Uterus (tissue), 4 donors: ENCODE data around the gene ILF2. TPM values are rescaled to one million over a fixed set of nuclear protein-coding genes. Genes with fewer than 3 reads are reported as not detected.

Source experiments
- DNase-seq, 2 donors: peaks; one replicate each; pipeline ENCODE4 v3.0.0-alpha.2; 2019 to 2020
- H3K27ac ChIP-seq, 2 donors: fragments of 200-600 bp; sonication (generic); 1 replicate in 1 of 2; 2 replicates in 1 of 2; pipeline ENCODE4 v1.5.1; 2016 to 2018
- H3K27me3 ChIP-seq, 2 donors: fragments of 200-600 bp; sonication (generic); one replicate each; pipeline ENCODE4 v1.5.1; 2018 to 2019; ENCODE audit warnings: control low read depth in 1 of 2
- H3K36me3 ChIP-seq, 2 donors: fragments of 200-600 bp; sonication (generic); one replicate each; pipeline ENCODE4 v1.5.1; 2019; ENCODE audit warnings: control low read depth in 1 of 2
- H3K4me1 ChIP-seq, 2 donors: fragments of 200-600 bp; sonication (generic); one replicate each; pipeline ENCODE4 v1.5.1; 2018 to 2019; ENCODE audit warnings: control low read depth in 1 of 2
- H3K4me3 ChIP-seq, 2 donors: fragments of 200-600 bp; sonication (generic); 1 replicate in 1 of 2; 2 replicates in 1 of 2; pipeline ENCODE4 v1.5.1; 2018 to 2019; ENCODE audit warnings: mild to moderate bottlenecking in 1 of 2
- H3K9me3 ChIP-seq, 2 donors: fragments of 200-600 bp; sonication (generic); one replicate each; pipeline ENCODE4 v1.5.1; 2019; ENCODE audit warnings: control low read depth in 1 of 2
- POLR2A ChIP-seq, 2 donors: fragments of 450-650 bp; IDR thresholded peaks; one replicate each; pipeline ENCODE4 v1.6.1; 2016; ENCODE audit warnings: antibody characterized with exemption in 2 of 2, mild to moderate bottlenecking in 1 of 2, moderate library complexity in 1 of 2
- intact Hi-C: fragments of 100-400 bp; cut with DNase I; formaldehyde crosslinking; loops from one replicate; pipeline ENCODE4 v1.15.1; 2023; ENCODE audit warnings: low total_unique reads
- total RNA-seq, 4 donors: library from RNA; depleted of rRNA in 3 of 4; stranded (reverse); fragments of >200 nt in 3 of 4; gene quantifications; one replicate each; pipeline versions ENCODE4 v1.1.0 to v1.2.4, GENCODE V29; 2014 to 2023
- TF ChIP-seq, protein P1 (sequence below), 4 experiments: fragments of 200-600 bp in 2 of 4; fragments of 450-650 bp in 2 of 4; sonication (generic) in 2 of 4; IDR thresholded peaks; one replicate each; pipeline ENCODE4 v1.5.1; 2016 to 2019; ENCODE audit warnings: antibody characterized with exemption in 4 of 4, mild to moderate bottlenecking in 2 of 4, moderate library complexity in 1 of 4
- donor health status: DM: yes; HTN: yes; CAD: no.

The ILF2 gene
- total RNA-seq, 4 donors from 2014 or later = 82.7 to 252 (median 111) TPM

DNA sequence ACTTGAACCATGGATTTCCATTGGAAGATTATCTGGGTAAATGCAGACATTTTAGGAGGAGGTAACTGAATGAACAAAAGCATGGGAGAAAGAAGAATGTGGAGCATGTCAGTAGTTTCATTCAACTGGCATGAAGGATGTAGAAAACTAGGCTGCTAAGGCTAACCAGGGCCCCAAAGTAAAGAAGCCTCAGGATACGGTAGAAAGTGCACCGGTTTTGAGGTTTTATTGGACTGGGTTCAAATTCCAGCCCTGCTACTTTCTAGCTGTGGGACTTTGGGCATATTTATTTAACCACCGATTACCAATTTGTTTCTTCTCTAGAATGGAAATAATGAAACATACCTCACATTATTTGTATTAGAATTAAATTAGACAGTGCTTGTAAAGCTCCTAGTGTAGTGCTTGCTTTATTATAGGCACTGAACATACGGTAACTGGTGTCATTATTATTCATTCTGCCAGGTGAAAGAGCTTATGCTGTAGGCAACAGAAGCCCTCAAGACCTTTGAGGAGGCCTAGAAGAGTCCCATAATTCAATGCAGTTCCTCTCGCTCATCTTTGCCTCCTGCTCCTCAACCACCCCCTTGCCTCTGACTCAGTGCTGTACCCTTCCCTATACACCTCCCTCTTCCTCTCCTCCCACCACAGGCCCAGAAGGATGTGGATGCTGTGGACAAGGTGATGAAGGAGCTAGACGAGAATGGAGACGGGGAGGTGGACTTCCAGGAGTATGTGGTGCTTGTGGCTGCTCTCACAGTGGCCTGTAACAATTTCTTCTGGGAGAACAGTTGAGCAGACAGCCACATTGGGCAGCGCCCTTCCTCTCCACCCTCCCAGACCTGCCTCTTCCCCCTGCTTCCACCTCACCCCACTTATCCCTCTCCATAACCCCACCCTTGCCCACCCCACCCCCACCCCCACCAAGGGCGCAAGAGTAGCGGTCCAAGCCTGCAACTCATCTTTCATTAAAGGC lies 39.5 kb downstream of the ILF2 start:
- Histone ChIP-seq H3K4me1 (peaks cover 0 to 7% of the 10 kb centered on the region in 2 donors), H3K9me3 (no peaks in the 10 kb centered on the region), H3K36me3 (no peaks in the 10 kb centered on the region), H3K27me3 (no peaks in the 10 kb centered on the region), H3K27ac (no peak overlapping the region), H3K4me3 (no peak overlapping the region)
- DNase-seq = no peak
- TF ChIP-seq, protein P1, sequence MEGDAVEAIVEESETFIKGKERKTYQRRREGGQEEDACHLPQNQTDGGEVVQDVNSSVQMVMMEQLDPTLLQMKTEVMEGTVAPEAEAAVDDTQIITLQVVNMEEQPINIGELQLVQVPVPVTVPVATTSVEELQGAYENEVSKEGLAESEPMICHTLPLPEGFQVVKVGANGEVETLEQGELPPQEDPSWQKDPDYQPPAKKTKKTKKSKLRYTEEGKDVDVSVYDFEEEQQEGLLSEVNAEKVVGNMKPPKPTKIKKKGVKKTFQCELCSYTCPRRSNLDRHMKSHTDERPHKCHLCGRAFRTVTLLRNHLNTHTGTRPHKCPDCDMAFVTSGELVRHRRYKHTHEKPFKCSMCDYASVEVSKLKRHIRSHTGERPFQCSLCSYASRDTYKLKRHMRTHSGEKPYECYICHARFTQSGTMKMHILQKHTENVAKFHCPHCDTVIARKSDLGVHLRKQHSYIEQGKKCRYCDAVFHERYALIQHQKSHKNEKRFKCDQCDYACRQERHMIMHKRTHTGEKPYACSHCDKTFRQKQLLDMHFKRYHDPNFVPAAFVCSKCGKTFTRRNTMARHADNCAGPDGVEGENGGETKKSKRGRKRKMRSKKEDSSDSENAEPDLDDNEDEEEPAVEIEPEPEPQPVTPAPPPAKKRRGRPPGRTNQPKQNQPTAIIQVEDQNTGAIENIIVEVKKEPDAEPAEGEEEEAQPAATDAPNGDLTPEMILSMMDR (IDR thresholded peaks at IDR 0.05) = no peak
- no peak for TF ChIP-seq POLR2A (IDR thresholded peaks at IDR 0.05)
- intact Hi-C loops = no loop called here

DNA sequence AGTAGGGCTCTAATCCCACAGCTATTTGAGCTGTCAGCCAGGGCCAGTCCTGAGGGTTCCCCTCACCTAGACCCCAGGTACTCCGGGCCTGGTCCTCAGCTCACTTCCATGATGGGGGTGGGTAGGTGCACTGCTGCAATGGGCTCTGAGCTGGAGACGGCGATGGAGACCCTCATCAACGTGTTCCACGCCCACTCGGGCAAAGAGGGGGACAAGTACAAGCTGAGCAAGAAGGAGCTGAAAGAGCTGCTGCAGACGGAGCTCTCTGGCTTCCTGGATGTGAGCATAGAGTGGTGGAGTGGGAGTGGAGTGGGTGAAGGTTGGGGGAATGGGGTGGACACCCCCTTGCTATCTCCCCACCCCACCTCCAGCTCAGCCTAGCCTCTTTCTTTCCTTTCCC lies 40.4 kb downstream of the ILF2 start:
- H3K4me1 ChIP-seq = peaks cover 0 to 8% of the 10 kb centered on the region in 2 donors
- DNase-seq = no peak
- H3K4me3 ChIP-seq = no peak overlapping the region
- no peaks in the 10 kb centered on the region for H3K36me3 ChIP-seq
- no peak for TF ChIP-seq POLR2A (IDR thresholded peaks at IDR 0.05)
- TF ChIP-seq, protein P1 (IDR thresholded peaks at IDR 0.05) = no peak
- no peaks in the 10 kb centered on the region for H3K27me3 ChIP-seq
- H3K27ac ChIP-seq = no peak overlapping the region
- H3K9me3 ChIP-seq = no peaks in the 10 kb centered on the region
- intact Hi-C loops = no loop called here

DNA sequence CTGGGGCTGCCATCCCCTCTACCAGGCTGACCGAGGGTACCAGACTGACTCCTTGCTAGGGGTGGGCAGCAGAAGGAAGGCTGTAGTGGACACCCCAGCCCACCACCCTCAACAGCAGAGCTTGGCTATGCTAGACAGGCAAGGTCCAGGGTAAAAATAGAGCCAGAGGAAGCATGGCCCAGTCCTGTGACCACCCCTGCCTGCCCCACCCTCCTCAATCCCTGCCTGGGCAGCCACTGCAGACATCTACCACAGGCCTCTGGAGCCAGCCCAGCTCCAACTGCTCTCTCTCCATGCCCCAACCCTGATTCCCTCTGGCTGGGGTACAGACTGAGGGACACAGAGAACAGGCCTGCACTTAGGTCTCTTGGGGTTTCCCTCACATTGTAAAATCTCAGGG lies 40.8 kb downstream of the ILF2 start:
- H3K9me3 ChIP-seq = no peaks in the 10 kb centered on the region
- TF ChIP-seq, protein P1 (IDR thresholded peaks at IDR 0.05) = no peak
- no peak for TF ChIP-seq POLR2A (IDR thresholded peaks at IDR 0.05)
- intact Hi-C loops = no loop called here
- H3K4me3 ChIP-seq = no peak overlapping the region
- no peak for DNase-seq
- no peaks in the 10 kb centered on the region for H3K36me3 ChIP-seq
- H3K27ac ChIP-seq = no peak overlapping the region
- H3K4me1 ChIP-seq = peaks cover 0 to 6% of the 10 kb centered on the region in 2 donors
- H3K27me3 ChIP-seq = no peaks in the 10 kb centered on the region

DNA sequence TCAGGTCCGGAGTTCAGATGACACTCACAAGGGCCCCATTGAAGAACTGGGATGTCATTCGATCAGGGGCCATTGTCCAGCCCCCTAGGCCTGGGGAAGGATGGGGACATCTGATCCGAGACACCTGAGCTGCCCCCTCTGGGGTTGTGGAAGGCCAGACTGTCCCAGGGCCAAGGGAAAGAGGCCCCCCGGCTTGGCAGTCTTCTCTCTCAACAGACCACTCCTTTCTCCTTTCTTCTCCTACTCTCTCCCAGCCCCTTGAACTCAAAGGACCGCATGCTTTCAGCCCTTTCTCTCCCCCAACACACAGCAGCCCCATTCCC lies 41.5 kb downstream of the ILF2 start:
- H3K9me3 ChIP-seq = no peaks in the 10 kb centered on the region
- H3K27ac ChIP-seq = no peak overlapping the region
- DNase-seq = no peak
- no peaks in the 10 kb centered on the region for H3K27me3 ChIP-seq
- H3K4me3 ChIP-seq = no peak overlapping the region
- TF ChIP-seq, protein P1 (IDR thresholded peaks at IDR 0.05) = no peak
- peaks cover 0 to 6% of the 10 kb centered on the region in 2 donors for H3K4me1 ChIP-seq
- H3K36me3 ChIP-seq = no peaks in the 10 kb centered on the region
- intact Hi-C loops = no loop called here

DNA sequence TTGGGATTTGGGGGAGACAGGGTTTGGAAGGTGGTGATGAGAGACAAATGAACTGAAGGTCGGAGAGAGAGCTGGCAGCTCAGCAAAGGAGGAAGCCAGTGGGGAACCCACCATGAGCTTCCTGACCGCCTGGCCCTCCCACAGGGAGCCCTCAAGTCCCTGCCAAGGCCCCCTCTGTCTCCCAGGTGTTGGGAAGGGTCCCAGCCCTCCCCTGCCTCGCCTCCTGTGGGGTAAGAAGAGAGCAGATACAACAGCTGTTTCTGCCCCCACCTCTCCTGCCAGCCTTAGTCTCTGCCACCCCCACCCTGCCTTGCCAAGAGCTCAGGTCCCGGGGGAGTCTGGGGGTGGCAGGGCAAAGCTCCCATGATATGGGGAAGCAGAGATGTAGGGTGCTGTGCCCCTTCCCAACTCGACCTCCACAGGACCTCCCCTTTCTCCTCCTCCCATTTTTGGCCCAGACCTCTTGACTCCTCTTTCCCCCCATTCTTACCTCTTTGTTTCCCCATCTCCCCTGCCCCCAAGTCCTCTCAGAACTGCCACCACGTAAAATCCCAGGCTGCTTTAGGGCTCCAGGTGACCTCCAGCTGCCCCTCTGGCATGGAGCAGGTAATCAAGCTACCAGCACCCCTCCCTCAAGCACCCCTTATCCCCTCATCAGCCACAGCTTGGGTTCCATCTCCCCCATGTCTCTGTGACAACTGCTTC lies 42.0 kb downstream of the ILF2 start:
- TF ChIP-seq, protein P1 (IDR thresholded peaks at IDR 0.05) = no peak
- TF ChIP-seq POLR2A (IDR thresholded peaks at IDR 0.05) = no peak
- Histone ChIP-seq H3K27me3 (no peaks in the 10 kb centered on the region), H3K9me3 (no peaks in the 10 kb centered on the region), H3K36me3 (no peaks in the 10 kb centered on the region), H3K27ac (peak overlapping the region; percentile 93 to 98), H3K4me3 (no peak overlapping the region), H3K4me1 (peaks cover 0 to 6% of the 10 kb centered on the region in 2 donors)
- DNase-seq = no peak
- intact Hi-C loops = no loop called here
